GM18868 (cell line): ENCODE measurements around the gene LPCAT3.

Experiments used
- ATAC-seq: cut with Tn5 transposase; IDR thresholded peaks from one replicate; pipeline ENCODE4 v1.9.1; 2021; ENCODE audit warnings: mild to moderate bottlenecking, moderate library complexity; ENCODE audit not compliant: unreplicated experiment

The LPCAT3 gene

GRCh38 chr12:6941267-6941666 lies 77.0 kb downstream of the LPCAT3 start:
- no peak for ATAC-seq

- ATAC-seq, result no peak
Observed at GRCh38 chr12:6939191-6939540, 79.1 kb downstream of the LPCAT3 start.

DNA sequence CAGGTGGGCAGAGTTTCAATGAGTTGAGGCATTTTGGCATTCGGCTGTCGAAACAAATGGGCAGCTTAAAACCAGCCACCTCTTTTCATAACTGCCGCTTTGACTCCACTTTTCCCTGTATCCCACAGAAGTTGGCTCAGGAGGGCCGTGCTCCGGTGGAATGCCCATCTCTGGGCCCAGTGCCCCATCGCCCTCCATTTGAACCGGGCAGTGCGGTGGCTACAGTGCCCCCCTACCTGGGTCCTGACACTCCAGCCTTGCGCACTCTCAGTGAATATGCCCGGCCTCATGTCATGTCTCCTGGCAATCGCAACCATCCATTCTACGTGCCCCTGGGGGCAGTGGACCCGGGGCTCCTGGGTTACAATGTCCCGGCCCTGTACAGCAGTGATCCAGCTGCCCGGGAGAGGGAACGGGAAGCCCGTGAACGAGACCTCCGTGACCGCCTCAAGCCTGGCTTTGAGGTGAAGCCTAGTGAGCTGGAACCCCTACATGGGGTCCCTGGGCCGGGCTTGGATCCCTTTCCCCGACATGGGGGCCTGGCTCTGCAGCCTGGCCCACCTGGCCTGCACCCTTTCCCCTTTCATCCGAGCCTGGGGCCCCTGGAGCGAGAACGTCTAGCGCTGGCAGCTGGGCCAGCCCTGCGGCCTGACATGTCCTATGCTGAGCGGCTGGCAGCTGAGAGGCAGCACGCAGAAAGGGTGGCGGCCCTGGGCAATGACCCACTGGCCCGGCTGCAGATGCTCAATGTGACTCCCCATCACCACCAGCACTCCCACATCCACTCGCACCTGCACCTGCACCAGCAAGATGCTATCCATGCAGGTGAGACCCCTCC lies 79.7 kb downstream of the LPCAT3 start:
- ATAC-seq, result no peak

GRCh38 chr12:6937481-6938352 lies 80.6 kb downstream of the LPCAT3 start:
- peak; percentile 89 for ATAC-seq

GRCh38 chr12:6936636-6937480 lies 81.4 kb downstream of the LPCAT3 start:
- peak; percentile 12 for ATAC-seq

- no peak for ATAC-seq
Observed at GRCh38 chr12:6936194-6936635, 82.1 kb downstream of the LPCAT3 start.

DNA sequence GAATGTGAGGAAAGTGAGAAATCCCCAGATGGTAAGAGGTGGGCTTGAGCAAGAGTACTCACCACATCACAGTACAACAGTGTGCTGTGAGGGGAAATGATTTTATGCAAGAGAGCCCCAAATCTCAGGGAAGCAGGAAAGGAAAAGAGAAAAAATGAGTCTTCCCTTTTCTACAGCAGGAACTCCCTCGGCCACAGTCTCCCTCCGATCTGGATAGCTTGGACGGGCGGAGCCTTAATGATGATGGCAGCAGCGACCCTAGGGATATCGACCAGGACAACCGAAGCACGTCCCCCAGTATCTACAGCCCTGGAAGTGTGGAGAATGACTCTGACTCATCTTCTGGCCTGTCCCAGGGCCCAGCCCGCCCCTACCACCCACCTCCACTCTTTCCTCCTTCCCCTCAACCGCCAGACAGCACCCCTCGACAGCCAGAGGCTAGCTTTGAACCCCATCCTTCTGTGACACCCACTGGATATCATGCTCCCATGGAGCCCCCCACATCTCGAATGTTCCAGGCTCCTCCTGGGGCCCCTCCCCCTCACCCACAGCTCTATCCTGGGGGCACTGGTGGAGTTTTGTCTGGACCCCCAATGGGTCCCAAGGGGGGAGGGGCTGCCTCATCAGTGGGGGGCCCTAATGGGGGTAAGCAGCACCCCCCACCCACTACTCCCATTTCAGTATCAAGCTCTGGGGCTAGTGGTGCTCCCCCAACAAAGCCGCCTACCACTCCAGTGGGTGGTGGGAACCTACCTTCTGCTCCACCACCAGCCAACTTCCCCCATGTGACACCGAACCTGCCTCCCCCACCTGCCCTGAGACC lies 82.7 kb downstream of the LPCAT3 start:
- no peak for ATAC-seq

DNA sequence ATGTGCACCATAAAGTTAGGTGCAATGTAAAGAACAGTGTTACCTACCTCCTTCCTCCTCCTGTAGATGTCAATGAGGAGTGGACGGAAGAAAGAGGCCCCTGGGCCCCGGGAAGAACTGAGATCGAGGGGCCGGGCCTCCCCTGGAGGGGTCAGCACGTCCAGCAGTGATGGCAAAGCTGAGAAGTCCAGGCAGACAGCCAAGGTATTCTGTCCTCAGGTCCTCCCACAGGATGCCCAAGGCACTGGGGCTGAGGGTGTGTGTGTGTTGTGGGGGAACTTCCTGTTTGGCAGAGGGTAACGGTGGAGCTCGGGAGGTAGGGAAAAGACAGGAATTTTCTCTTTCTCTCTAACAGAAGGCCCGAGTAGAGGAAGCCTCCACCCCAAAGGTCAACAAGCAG lies 84.2 kb downstream of the LPCAT3 start:
- no peak for ATAC-seq

DNA sequence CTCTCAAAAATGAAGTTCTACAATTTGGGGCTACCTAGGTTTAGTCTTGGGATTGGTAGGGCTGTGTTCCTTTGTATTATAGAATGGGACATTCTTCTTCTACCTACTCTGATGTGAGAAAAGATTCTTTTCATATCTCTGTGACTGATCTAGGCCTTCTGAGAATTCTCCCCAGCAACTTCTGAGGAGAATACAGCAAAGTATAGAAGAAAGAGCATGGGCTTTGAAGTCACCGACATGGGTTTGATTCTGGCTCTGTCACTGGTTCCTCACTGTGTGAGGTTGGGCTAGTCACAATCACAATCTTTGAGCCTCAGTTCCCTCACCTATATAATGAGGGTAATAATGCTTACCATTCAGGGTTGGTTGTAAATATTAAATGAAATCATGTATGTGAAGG lies 85.5 kb downstream of the LPCAT3 start:
- ATAC-seq, result no peak

DNA sequence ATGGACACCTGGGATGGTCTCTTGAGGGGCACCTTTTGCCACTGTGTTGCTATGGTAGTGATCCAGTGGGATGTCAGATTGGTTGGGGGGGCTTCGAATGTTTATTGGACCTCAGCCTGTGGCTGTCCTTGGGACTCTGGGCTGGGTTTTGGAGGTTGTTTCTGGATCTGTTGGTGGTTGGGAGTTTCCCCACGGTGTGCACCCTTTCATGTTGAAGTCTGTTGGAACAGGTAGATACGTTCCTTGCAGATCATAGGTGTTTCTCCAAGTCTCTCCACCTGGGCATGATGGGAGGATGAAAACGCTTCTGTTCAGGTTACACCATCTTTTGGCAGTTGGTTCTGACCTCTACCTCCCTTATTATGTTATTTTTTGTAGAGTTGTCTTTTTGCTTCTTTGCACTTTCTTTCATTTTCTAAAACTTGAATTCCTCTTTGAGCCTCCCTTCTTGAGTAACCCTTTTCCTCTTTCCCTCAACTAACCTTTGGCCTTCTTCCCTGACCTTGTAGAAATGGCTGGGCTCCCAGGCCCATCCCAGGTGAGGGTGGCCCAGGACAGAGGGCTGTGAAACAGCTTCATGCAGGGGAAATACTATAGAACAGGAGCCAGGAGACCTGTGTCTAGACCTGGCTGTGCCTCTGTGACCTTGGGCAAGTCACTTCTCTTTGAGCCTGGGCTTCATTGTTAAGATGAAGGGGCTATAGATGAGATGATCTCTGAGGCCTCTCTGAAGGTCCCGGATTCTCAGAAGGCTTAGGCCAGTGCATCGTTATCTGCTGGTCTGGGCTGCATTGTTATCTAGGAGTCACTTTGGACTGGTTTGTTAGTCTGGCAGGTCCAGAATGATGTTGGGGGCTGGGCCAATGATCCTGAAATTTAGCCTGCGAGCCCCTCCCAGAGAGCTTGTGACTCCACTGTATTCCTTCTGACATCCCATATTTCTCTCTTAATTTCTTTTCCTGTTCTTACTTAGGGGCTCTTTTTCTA lies 88.5 kb downstream of the LPCAT3 start:
- ATAC-seq, result no peak

DNA sequence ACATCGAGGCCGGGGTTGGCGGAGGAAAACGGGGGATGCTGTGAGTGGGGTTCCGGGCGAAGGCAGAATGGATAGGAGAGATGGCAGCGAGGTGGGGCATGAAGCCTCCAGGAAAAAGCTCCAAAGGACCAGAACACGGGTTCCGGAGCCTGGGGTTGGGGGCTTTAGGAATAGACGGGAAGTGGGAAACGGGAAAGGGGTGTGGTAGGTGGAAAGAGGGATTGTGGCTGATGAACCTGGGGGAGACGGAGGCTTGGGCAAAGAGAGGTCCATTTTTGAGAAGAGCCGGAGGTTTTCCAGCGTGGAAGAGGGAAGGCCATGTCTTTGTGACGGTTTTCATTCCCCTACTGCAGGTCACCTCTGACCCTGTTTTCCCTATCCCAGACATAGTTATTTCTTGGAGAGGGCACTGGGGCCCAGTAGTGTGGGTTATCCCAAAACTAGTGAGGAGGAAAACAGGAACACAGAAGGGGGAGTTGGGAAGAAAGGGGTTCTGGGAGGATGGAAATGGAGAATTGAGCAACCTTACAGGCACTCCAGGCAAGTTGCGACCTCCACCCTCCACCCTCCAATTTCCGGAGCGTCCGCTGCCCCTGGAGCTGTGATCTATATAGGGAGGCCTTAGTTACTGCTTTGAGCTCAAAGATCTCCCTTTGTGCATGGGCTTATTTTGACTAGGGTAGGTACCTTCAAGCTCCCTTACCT lies 89.4 kb downstream of the LPCAT3 start:
- no peak for ATAC-seq

DNA sequence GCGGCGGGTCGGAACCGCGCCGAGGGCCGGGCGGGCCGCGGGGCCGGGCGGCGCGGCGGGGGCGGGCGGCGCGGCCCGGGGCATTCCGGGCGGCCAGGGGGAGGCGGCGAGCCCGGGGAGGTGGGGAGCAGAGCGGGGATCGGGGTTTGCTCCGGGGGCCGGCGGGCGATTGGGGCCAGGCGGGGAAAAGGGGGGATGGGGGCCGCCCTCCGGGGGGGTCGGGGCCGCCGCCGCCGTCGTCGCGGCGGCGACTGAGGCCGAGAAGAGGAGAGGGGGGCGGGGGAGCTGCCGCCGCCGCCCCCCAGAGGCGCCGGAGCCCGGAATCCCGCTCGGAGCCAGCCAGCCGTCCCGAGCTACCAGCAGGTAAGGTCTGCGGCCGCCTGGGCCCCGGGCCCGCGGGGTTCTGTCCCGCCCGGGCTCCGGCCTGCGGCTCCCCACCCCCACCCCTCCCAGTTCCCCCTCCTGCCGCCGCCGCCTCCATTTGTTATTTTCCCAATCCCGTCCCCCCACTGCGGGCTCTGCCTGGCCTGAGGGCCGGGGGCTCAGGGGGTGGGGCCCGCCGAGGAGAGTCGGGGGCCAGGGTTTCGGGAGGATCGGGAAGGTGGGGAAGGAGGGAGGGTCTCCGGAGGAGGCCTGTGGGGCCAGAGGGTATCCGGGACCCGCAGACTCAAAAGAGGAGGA lies 90.1 kb downstream of the LPCAT3 start:
- no peak for ATAC-seq

- no peak for ATAC-seq
Observed at GRCh38 chr12:6927379-6928021, 90.8 kb downstream of the LPCAT3 start, which contains the start of gene ATN1. Gene ATN1, plus strand, starts transcription at chr12:6927959. Its CDS starts 6,043 bp downstream, at chr12:6934002.
